GM21423 (cell line): ENCODE results near the gene HOXB7.

Experiments
- ATAC-seq: cut with Tn5 transposase; IDR thresholded peaks from one replicate; pipeline ENCODE4 v1.9.1; 2021; ENCODE audit warnings: mild to moderate bottlenecking, moderate library complexity; ENCODE audit not compliant: unreplicated experiment

Gene HOXB7

GRCh38 chr17:48624118-48624517, 13.3 kb upstream of the HOXB7 start:
- ATAC-seq, result no peak

- no peak for ATAC-seq
Observed at GRCh38 chr17:48623583-48623982, 12.8 kb upstream of the HOXB7 start.

GRCh38 chr17:48622857-48623256, 12.0 kb upstream of the HOXB7 start:
- no peak for ATAC-seq

GRCh38 chr17:48621410-48622392, 10.9 kb upstream of the HOXB7 start:
- ATAC-seq, result no peak

- no peak for ATAC-seq
Observed at GRCh38 chr17:48620461-48621139, 9.8 kb upstream of the HOXB7 start.

- no peak for ATAC-seq
Observed at GRCh38 chr17:48619826-48620449, 9.1 kb upstream of the HOXB7 start.

- ATAC-seq, result no peak
Observed at GRCh38 chr17:48618256-48618896, 7.6 kb upstream of the HOXB7 start.

- no peak for ATAC-seq
Observed at GRCh38 chr17:48617471-48618255, 6.8 kb upstream of the HOXB7 start.

- no peak for ATAC-seq
Observed at GRCh38 chr17:48616717-48617470, 6.1 kb upstream of the HOXB7 start.

GRCh38 chr17:48615963-48616716, 5.3 kb upstream of the HOXB7 start:
- no peak for ATAC-seq

- no peak for ATAC-seq
Observed at GRCh38 chr17:48615047-48615962, 4.5 kb upstream of the HOXB7 start, which contains the start of gene HOXB8. TSS of gene HOXB8 (minus strand) at chr17:48615292. CDS start at chr17:48614704, 588 bp downstream.

GRCh38 chr17:48613862-48614694, 3.3 kb upstream of the HOXB7 start:
- ATAC-seq, result no peak

- ATAC-seq, result no peak
Observed at GRCh38 chr17:48612854-48613691, 2.3 kb upstream of the HOXB7 start.

GRCh38 chr17:48612456-48612853, 1.6 kb upstream of the HOXB7 start:
- no peak for ATAC-seq

- no peak for ATAC-seq
Observed at GRCh38 chr17:48611681-48612455, 1.1 kb upstream of the HOXB7 start.
